DND-41 (cell line): ENCODE measurements around the gene CACNA1H.

Experiments
- CTCF ChIP-seq: IDR thresholded peaks from 2 replicates; pipeline ENCODE4 v1.5.1; 2012; ENCODE audit warnings: borderline replicate concordance, low read length, moderate library complexity, mild to moderate bottlenecking; ENCODE audit not compliant: poor library complexity, severe bottlenecking; ENCODE audit errors: extremely low read depth
- EZH2 ChIP-seq: IDR thresholded peaks from 3 replicates; pipeline ENCODE4 v1.6.1; 2012; ENCODE audit warnings: borderline replicate concordance, low read depth, mild to moderate bottlenecking, moderate library complexity, low read length, inconsistent platforms; ENCODE audit not compliant: severe bottlenecking

GRCh38 chr16:1124795-1125194 lies 28.1 kb upstream of the CACNA1H start:
- TF ChIP-seq CTCF (no peak), EZH2 (no peak)
